Neutrophil (primary cell): ENCODE data around the gene KMT5C.

Experiments
- H3K27ac ChIP-seq: fragments of 200-600 bp; sonication (generic); 2 replicates; pipeline ENCODE4 v1.5.1; 2016; ENCODE audit warnings: mild to moderate bottlenecking, moderate library complexity
- H3K27me3 ChIP-seq: fragments of 200-600 bp; sonication (generic); 2 replicates; pipeline ENCODE4 v1.6.0; 2016; ENCODE audit warnings: mild to moderate bottlenecking
- H3K36me3 ChIP-seq: fragments of 200-600 bp; sonication (generic); 2 replicates; pipeline ENCODE4 v1.5.1; 2017
- H3K4me1 ChIP-seq, 2 experiments: fragments of 200-600 bp in 1 of 2; sonication (generic) in 1 of 2; 1 replicate in 1 of 2; 2 replicates in 1 of 2; pipeline versions ENCODE4 v1.5.1 to v1.6.1; 2013 to 2016; ENCODE audit warnings: low read depth in 1 of 2, low read length in 1 of 2, mild to moderate bottlenecking in 1 of 2, moderate library complexity in 1 of 2; ENCODE audit not compliant: control insufficient read depth in 1 of 2, insufficient read depth in 1 of 2
- H3K4me3 ChIP-seq, 2 experiments: fragments of 200-600 bp in 1 of 2; sonication (generic) in 1 of 2; 1 replicate in 1 of 2; 2 replicates in 1 of 2; pipeline ENCODE4 v1.5.1; 2013 to 2016; ENCODE audit warnings: low read depth in 1 of 2, low read length in 1 of 2, mild to moderate bottlenecking in 1 of 2, moderate library complexity in 1 of 2
- H3K9me3 ChIP-seq: fragments of 200-600 bp; sonication (generic); 2 replicates; pipeline ENCODE4 v1.5.1; 2016
- CTCF ChIP-seq: fragments of 200-600 bp; sonication (generic); IDR thresholded peaks from 2 replicates; pipeline ENCODE4 v1.5.1; 2016; ENCODE audit warnings: antibody characterized with exemption

KMT5C gene

GRCh38 chr19:55373306-55373992, 33.8 kb downstream of the KMT5C start:
- Histone ChIP-seq H3K36me3 (no peaks in the 10 kb centered on the region), H3K27ac (no peak overlapping the region), H3K4me3 (no peak overlapping the region), H3K9me3 (no peaks in the 10 kb centered on the region), H3K27me3 (peaks cover 100% of the 10 kb centered on the region), H3K4me1 (no peaks in the 10 kb centered on the region)
- no peak for TF ChIP-seq CTCF

- Histone ChIP-seq H3K4me1 (no peaks in the 10 kb centered on the region), H3K27me3 (peaks cover 100% of the 10 kb centered on the region), H3K4me3 (no peak overlapping the region), H3K27ac (no peak overlapping the region), H3K9me3 (no peaks in the 10 kb centered on the region), H3K36me3 (no peaks in the 10 kb centered on the region)
- TF ChIP-seq CTCF: no peak
Observed at GRCh38 chr19:55373993-55374757, 34.5 kb downstream of the KMT5C start.

GRCh38 chr19:55376241-55376933, 36.7 kb downstream of the KMT5C start, which contains the start of gene TMEM190:
TSS of gene TMEM190 (plus strand) at chr19:55376826. CDS start at chr19:55376854, 28 bp downstream.
- H3K27me3 ChIP-seq: peaks cover 83% of the 10 kb centered on the region
- H3K4me3 ChIP-seq: no peak within 1 kb of the TSS
- no peak for TF ChIP-seq CTCF
- H3K4me1 ChIP-seq: no peaks in the 10 kb centered on the region
- no peaks in the 10 kb centered on the region for H3K9me3 ChIP-seq
- H3K27ac ChIP-seq: no peak within 1 kb of the TSS
- no peaks in the 10 kb centered on the region for H3K36me3 ChIP-seq

- no peak overlapping the region for H3K27ac ChIP-seq
- no peak overlapping the region for H3K4me3 ChIP-seq
- no peaks in the 10 kb centered on the region for H3K9me3 ChIP-seq
- H3K27me3 ChIP-seq: peaks cover 83% of the 10 kb centered on the region
- no peak for TF ChIP-seq CTCF
- H3K36me3 ChIP-seq: no peaks in the 10 kb centered on the region
- H3K4me1 ChIP-seq: no peaks in the 10 kb centered on the region
Observed at GRCh38 chr19:55377356-55378131, 37.9 kb downstream of the KMT5C start.

GRCh38 chr19:55379174-55379573, 39.5 kb downstream of the KMT5C start:
- no peak for TF ChIP-seq CTCF
- H3K9me3 ChIP-seq: no peaks in the 10 kb centered on the region
- no peak overlapping the region for H3K4me3 ChIP-seq
- H3K27ac ChIP-seq: no peak overlapping the region
- no peaks in the 10 kb centered on the region for H3K36me3 ChIP-seq
- H3K27me3 ChIP-seq: peaks cover 76% of the 10 kb centered on the region
- H3K4me1 ChIP-seq: peaks cover 8 to 10% of the 10 kb centered on the region in 2 experiments
